Measurements from ENCODE around the gene WNT7A.

GRCh38 chr3:13851997-13852637 is 27.8 kb downstream of the WNT7A start:
- TF ChIP-seq CTCF (IDR thresholded peaks at IDR 0.05): no peak
- TF ChIP-seq POLR2A (IDR thresholded peaks at IDR 0.05): no peak

Data from breast epithelium (tissue), 3 donors.